HepG2 (cell line): ENCODE data around the gene SNF8. TPM values are rescaled to one million over a fixed set of nuclear protein-coding genes. Genes with fewer than 3 reads are reported as not detected.

Source experiments
- ARID2 ChIP-seq: sonication (generic); formaldehyde crosslinking; IDR thresholded peaks from 2 replicates; pipeline ENCODE4 v1.8.1; 2022; ENCODE audit warnings: mild to moderate bottlenecking, missing genetic modification reagents, borderline replicate concordance
- GABPB1 ChIP-seq: IDR thresholded peaks from 2 replicates; pipeline ENCODE4 v1.6.1; 2016; ENCODE audit warnings: mild to moderate bottlenecking, missing genetic modification reagents, moderate library complexity, missing compliant biosample characterization
- HNF1B ChIP-seq: sonication (generic); formaldehyde crosslinking; IDR thresholded peaks from 2 replicates; pipeline ENCODE4 v1.5.1; 2020; ENCODE audit warnings: mild to moderate bottlenecking, moderate library complexity, missing genetic modification reagents
- HNF4G ChIP-seq, 2 experiments: sonication (generic) in 1 of 2; formaldehyde crosslinking in 1 of 2; IDR thresholded peaks; 2 replicates each; pipeline versions ENCODE4 v1.4.0 to v1.6.1; 2011 to 2020; ENCODE audit warnings: borderline replicate concordance in 2 of 2, low read depth in 2 of 2, mild to moderate bottlenecking in 2 of 2, low read length in 1 of 2, missing genetic modification reagents in 1 of 2, moderate library complexity in 1 of 2
- HNRNPL ChIP-seq: fragments of 200-400 bp; formaldehyde crosslinking; IDR thresholded peaks from 2 replicates; pipeline ENCODE4 v1.6.1; 2017; ENCODE audit warnings: mild to moderate bottlenecking, low read depth, low read length
- HOXA7 ChIP-seq: sonication (generic); formaldehyde crosslinking; IDR thresholded peaks from 2 replicates; pipeline ENCODE4 v1.8.1; 2022; ENCODE audit warnings: mild to moderate bottlenecking, missing genetic modification reagents, moderate library complexity
- ISL2 ChIP-seq: sonication (generic); formaldehyde crosslinking; IDR thresholded peaks from 2 replicates; pipeline ENCODE4 v1.5.0; 2020; ENCODE audit warnings: missing genetic modification reagents
- PAWR ChIP-seq: sonication (generic); formaldehyde crosslinking; IDR thresholded peaks from 2 replicates; pipeline ENCODE4 v1.4.0; 2020; ENCODE audit warnings: missing genetic modification reagents, mild to moderate bottlenecking, borderline replicate concordance
- PLSCR1 ChIP-seq: sonication (generic); formaldehyde crosslinking; IDR thresholded peaks from 2 replicates; pipeline ENCODE4 v1.5.0; 2020; ENCODE audit warnings: missing genetic modification reagents, mild to moderate bottlenecking, borderline replicate concordance
- RBAK ChIP-seq: sonication (generic); formaldehyde crosslinking; IDR thresholded peaks from 2 replicates; pipeline ENCODE4 v1.5.1; 2020; ENCODE audit warnings: mild to moderate bottlenecking, missing genetic modification reagents
- RORA ChIP-seq: sonication (generic); formaldehyde crosslinking; IDR thresholded peaks from 2 replicates; pipeline ENCODE4 v1.5.0; 2020; ENCODE audit warnings: mild to moderate bottlenecking, missing genetic modification reagents, moderate library complexity
- RXRA ChIP-seq: sonication (generic); formaldehyde crosslinking; IDR thresholded peaks from 2 replicates; pipeline ENCODE4 v1.5.1; 2020; ENCODE audit warnings: missing genetic modification reagents
- TSC22D2 ChIP-seq: sonication (generic); formaldehyde crosslinking; IDR thresholded peaks from 2 replicates; pipeline ENCODE4 v1.5.1; 2020; ENCODE audit warnings: missing genetic modification reagents, mild to moderate bottlenecking, borderline replicate concordance
- ZFP1 ChIP-seq: IDR thresholded peaks from 2 replicates; pipeline ENCODE4 v1.6.1; 2016
- ZFP82 ChIP-seq: sonication (generic); formaldehyde crosslinking; IDR thresholded peaks from 2 replicates; pipeline ENCODE4 v1.5.1; 2020; ENCODE audit warnings: mild to moderate bottlenecking, missing genetic modification reagents, borderline replicate concordance
- ZNF205 ChIP-seq: IDR thresholded peaks from 2 replicates; pipeline ENCODE4 v1.6.1; 2018; ENCODE audit warnings: missing biosample characterization, missing genetic modification reagents
- ZNF224 ChIP-seq: sonication (generic); formaldehyde crosslinking; IDR thresholded peaks from 2 replicates; pipeline ENCODE4 v1.5.0; 2020; ENCODE audit warnings: mild to moderate bottlenecking, missing genetic modification reagents
- ZNF234 ChIP-seq: sonication (generic); formaldehyde crosslinking; conservative IDR thresholded peaks from 2 replicates; pipeline ENCODE4 v1.5.1; 2020; ENCODE audit warnings: mild to moderate bottlenecking, missing genetic modification reagents
- ZNF530 ChIP-seq: sonication (generic); formaldehyde crosslinking; IDR thresholded peaks from 2 replicates; pipeline ENCODE4 v1.5.0; 2020; ENCODE audit warnings: low read depth, mild to moderate bottlenecking, missing genetic modification reagents
- ZNF781 ChIP-seq: sonication (generic); formaldehyde crosslinking; IDR thresholded peaks from 2 replicates; pipeline ENCODE4 v1.5.1; 2020; ENCODE audit warnings: borderline replicate concordance, mild to moderate bottlenecking, missing genetic modification reagents; ENCODE audit errors: not compliant biosample characterization
- polyA plus RNA-seq, 8 experiments: library from polyadenylated mRNA; depleted of rRNA in 3 of 8; stranded (reverse) in 7 of 8; unstranded in 1 of 8; fragments of >200 nt; fragmentation: Illumina TruSeq in 4 of 8; extraction: Trizol in 4 of 8; gene quantifications; 2 replicates each; pipeline versions ENCODE4 v1.2.1 to v1.2.3, GENCODE V29; 2011 to 2016; ENCODE audit warnings: low read depth in 4 of 8, missing spikeins in 1 of 8, mixed read lengths in 1 of 8; ENCODE audit not compliant: insufficient read depth in 1 of 8
- total RNA-seq, 5 experiments: library from RNA; depleted of rRNA; stranded (reverse); fragments of >200 nt; fragmentation: Illumina TruSeq; extraction: Trizol; gene quantifications; 2 replicates each; pipeline ENCODE4 v1.2.3, GENCODE V29; 2016; ENCODE audit warnings: low read depth in 1 of 5
- TF ChIP-seq, protein P1 (sequence below): sonication (generic); formaldehyde crosslinking; IDR thresholded peaks from 2 replicates; pipeline ENCODE4 v1.4.0; 2020; ENCODE audit warnings: missing genetic modification reagents
- TF ChIP-seq, protein P2 (sequence below): sonication (generic); formaldehyde crosslinking; IDR thresholded peaks from 2 replicates; pipeline ENCODE4 v1.8.1; 2023; ENCODE audit warnings: mild to moderate bottlenecking, missing genetic modification reagents, borderline replicate concordance

Gene SNF8
- total and polyA plus RNA-seq, 2 of the 13 experiments (the other 11 are each of a cell fraction or from before 2014, with no cell fraction given), result 114 to 153 TPM

- TF ChIP-seq HNF1B, result 0 out of 2 replicates have a peak, but pooled peaks have one; percentile 11
- TF ChIP-seq, protein P1, sequence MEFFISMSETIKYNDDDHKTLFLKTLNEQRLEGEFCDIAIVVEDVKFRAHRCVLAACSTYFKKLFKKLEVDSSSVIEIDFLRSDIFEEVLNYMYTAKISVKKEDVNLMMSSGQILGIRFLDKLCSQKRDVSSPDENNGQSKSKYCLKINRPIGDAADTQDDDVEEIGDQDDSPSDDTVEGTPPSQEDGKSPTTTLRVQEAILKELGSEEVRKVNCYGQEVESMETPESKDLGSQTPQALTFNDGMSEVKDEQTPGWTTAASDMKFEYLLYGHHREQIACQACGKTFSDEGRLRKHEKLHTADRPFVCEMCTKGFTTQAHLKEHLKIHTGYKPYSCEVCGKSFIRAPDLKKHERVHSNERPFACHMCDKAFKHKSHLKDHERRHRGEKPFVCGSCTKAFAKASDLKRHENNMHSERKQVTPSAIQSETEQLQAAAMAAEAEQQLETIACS (CRISPR knock-in tag), result no peak
- no peak for TF ChIP-seq ISL2 (CRISPR knock-in tag)
- TF ChIP-seq RORA (CRISPR knock-in tag), result no peak
- TF ChIP-seq PLSCR1 (CRISPR knock-in tag), result no peak
- no peak for TF ChIP-seq GABPB1 (CRISPR knock-in tag)
- TF ChIP-seq, protein P2, sequence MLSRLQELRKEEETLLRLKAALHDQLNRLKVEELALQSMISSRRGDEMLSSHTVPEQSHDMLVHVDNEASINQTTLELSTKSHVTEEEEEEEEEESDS (CRISPR knock-in tag), result no peak
- TF ChIP-seq PAWR (CRISPR knock-in tag), result no peak
- no peak for TF ChIP-seq ZFP1 (CRISPR knock-in tag)
- TF ChIP-seq ZNF224 (CRISPR knock-in tag), result 0 out of 2 replicates have a peak, but pooled peaks have one; percentile 32
- no peak for TF ChIP-seq RBAK (CRISPR knock-in tag)
- TF ChIP-seq ZNF530, result no peak
- no peak for TF ChIP-seq RXRA
- TF ChIP-seq TSC22D2 (CRISPR knock-in tag), result no peak
- TF ChIP-seq ARID2 (CRISPR knock-in tag), result peak; percentile 73; the same call in 1 of the 2 replicates
- TF ChIP-seq ZFP82 (CRISPR knock-in tag), result no peak
- TF ChIP-seq HOXA7, result no peak
- TF ChIP-seq ZNF781 (CRISPR knock-in tag), result peak; percentile 5
- TF ChIP-seq ZNF205 (CRISPR knock-in tag), result no peak
- no peak for TF ChIP-seq HNF4G (IDR thresholded peaks at IDR 0.05; ENCODE audit: borderline replicate concordance, low read depth, low read length)
- no peak for TF ChIP-seq HNF4G (CRISPR knock-in tag; IDR thresholded peaks at IDR 0.05; ENCODE audit: borderline replicate concordance, low read depth)
- TF ChIP-seq HNRNPL, result 0 out of 2 replicates have a peak, but pooled peaks have one; percentile 35
- no peak for TF ChIP-seq ZNF234 (CRISPR knock-in tag)
Measured at GRCh38 chr17:48960834-48961515, 16.3 kb upstream of the SNF8 start (continued).
